Right renal pelvis (tissue), 4 donors: ENCODE data around the gene IFNA14. TPM values are rescaled to one million over a fixed set of nuclear protein-coding genes. Genes with fewer than 3 reads are reported as not detected.
"Not testable (repeated sequence)": the region's sequence is repeated elsewhere in the genome, so short reads cannot be mapped to it uniquely, and the experiment has no call there.

Experiments used
- DNase-seq, 4 donors: peaks; one replicate each; pipeline ENCODE4 v3.0.0-alpha.2; 2013; ENCODE audit warnings: low read depth in 4 of 4, low spot score in 3 of 4, missing footprints in 1 of 4
- polyA plus RNA-seq, 4 donors: library from polyadenylated mRNA; unstranded; fragments of 120-200 nt; gene quantifications; one replicate each; pipeline ENCODE4 v1.2.1, GENCODE V29; 2013; ENCODE audit not compliant: insufficient read length in 4 of 4

The IFNA14 gene
- polyA plus RNA-seq, 4 donors = not detected

GRCh38 chr9:21217211-21217610 is 22.6 kb downstream of the IFNA14 start, which contains the start of gene IFNA16:
TSS of gene IFNA16 (minus strand) at chr9:21217311. CDS start at chr9:21217305, 6 bp downstream.
- DNase-seq = not testable (repeated sequence)

- not testable (repeated sequence) for DNase-seq
These were observed 26.1 kb downstream of the IFNA14 start for GRCh38 chr9:21213411-21214326.

GRCh38 chr9:21212160-21212559 is 27.6 kb downstream of the IFNA14 start:
- DNase-seq = not testable (repeated sequence)

- DNase-seq = not testable (repeated sequence)
These were observed 29.0 kb downstream of the IFNA14 start for GRCh38 chr9:21210782-21211181.

GRCh38 chr9:21210311-21210710 is 29.5 kb downstream of the IFNA14 start:
- no peak for DNase-seq

- DNase-seq = not testable (repeated sequence)
These were observed 32.8 kb downstream of the IFNA14 start, which contains the start of gene IFNA10 for GRCh38 chr9:21207043-21207442. TSS of gene IFNA10 (minus strand) at chr9:21207143. CDS start at chr9:21207097, 46 bp downstream.

- no peak for DNase-seq
These were observed 34.6 kb downstream of the IFNA14 start for GRCh38 chr9:21205204-21205603.

GRCh38 chr9:21202105-21202504 is 37.7 kb downstream of the IFNA14 start, which contains the start of gene IFNA7:
TSS of gene IFNA7 (minus strand) at chr9:21202205. CDS start at chr9:21202165, 40 bp downstream.
- not testable (repeated sequence) for DNase-seq

GRCh38 chr9:21194867-21195776 is 44.7 kb downstream of the IFNA14 start:
- not testable (repeated sequence) for DNase-seq

Other genes starting within 250 kb of the IFNA14 start
- 1 to 10 TPM; 2.8 to 3.7 (median 3.4) TPM for gene HACD4, start 208.4 kb downstream of the IFNA14 start, polyA plus RNA-seq
- not detected for gene IFNB1, start 162.1 kb downstream of the IFNA14 start, polyA plus RNA-seq
- not detected for gene IFNW1, start 98.2 kb downstream of the IFNA14 start, polyA plus RNA-seq
- not detected for gene IFNA21, start 73.3 kb downstream of the IFNA14 start, polyA plus RNA-seq
- under 1 TPM in 1 of 4 donors, not detected in 3; 0.21 TPM for gene IFNA4, start 52.4 kb downstream of the IFNA14 start, polyA plus RNA-seq
- gene IFNA7, start 37.8 kb downstream of the IFNA14 start, polyA plus RNA-seq = not detected
- not detected for gene IFNA10, start 32.9 kb downstream of the IFNA14 start, polyA plus RNA-seq
- gene IFNA16, start 22.7 kb downstream of the IFNA14 start, polyA plus RNA-seq = not detected
- gene IFNA17, start 11.8 kb downstream of the IFNA14 start, polyA plus RNA-seq = not detected
- gene IFNA5, start 65.3 kb upstream of the IFNA14 start, polyA plus RNA-seq = not detected
- 10 to 100 TPM; 46.5 to 59.0 (median 57.0) TPM for gene KLHL9, start 95.4 kb upstream of the IFNA14 start, polyA plus RNA-seq
- not detected for gene IFNA6, start 110.9 kb upstream of the IFNA14 start, polyA plus RNA-seq
- not detected for gene IFNA13, start 128.1 kb upstream of the IFNA14 start, polyA plus RNA-seq
- not detected for gene IFNA2, start 145.4 kb upstream of the IFNA14 start, polyA plus RNA-seq
- gene IFNA8, start 169.1 kb upstream of the IFNA14 start, polyA plus RNA-seq = not detected
- gene IFNA1, start 200.4 kb upstream of the IFNA14 start, polyA plus RNA-seq = not detected
- gene IFNE, start 242.3 kb upstream of the IFNA14 start, polyA plus RNA-seq = under 1 TPM in 2 of 4 donors, not detected in 2; 0.10 to 0.31 TPM